Stimulated activated naive CD4-positive, alpha-beta T cell treated with Interleukin-2 at 50 U/mL for 16 hours (primary cell): ENCODE data around the gene SPINK7.
"Not testable (repeated sequence)": the region's sequence is repeated elsewhere in the genome, so short reads cannot be mapped to it uniquely, and the experiment has no call there.

Experiments
- DNase-seq: peaks from one replicate; lab custom pipeline; 2025; lab: John Stamatoyannopoulos, UW

The SPINK7 gene

GRCh38 chr5:148312153-148312552, at the start of gene SPINK7:
SPINK7 (plus strand) TSS chr5:148312423; CDS start chr5:148312484, 61 bp downstream.
- DNase-seq = no peak

- DNase-seq = no peak
These were observed 44.3 kb upstream of the SPINK7 start for GRCh38 chr5:148267962-148268361.

GRCh38 chr5:148268566-148268965, 43.7 kb upstream of the SPINK7 start, which contains the start of gene SPINK13:
SPINK13 (plus strand) TSS chr5:148268794; CDS start chr5:148270073, 1,279 bp downstream.
- DNase-seq = no peak

- not testable (repeated sequence) for DNase-seq
These were observed 37.1 kb upstream of the SPINK7 start for GRCh38 chr5:148275129-148275528.

- DNase-seq = not testable (repeated sequence)
These were observed 31.3 kb upstream of the SPINK7 start for GRCh38 chr5:148280893-148281292.

- DNase-seq = not testable (repeated sequence)
These were observed 30.9 kb upstream of the SPINK7 start for GRCh38 chr5:148281336-148281735.

- DNase-seq = no peak
These were observed 21.7 kb upstream of the SPINK7 start for GRCh38 chr5:148290271-148291195.

- no peak for DNase-seq
These were observed 14.5 kb upstream of the SPINK7 start for GRCh38 chr5:148297731-148298130.

- DNase-seq = no peak
These were observed 5.8 kb upstream of the SPINK7 start for GRCh38 chr5:148306446-148306845.

GRCh38 chr5:148309019-148309418, 3.2 kb upstream of the SPINK7 start:
- DNase-seq = no peak

GRCh38 chr5:148309746-148310145, 2.5 kb upstream of the SPINK7 start:
- DNase-seq = no peak

- DNase-seq = no peak
These were observed 739 bp upstream of the SPINK7 start for GRCh38 chr5:148311484-148311883.

GRCh38 chr5:148314187-148314586, 2.0 kb downstream of the SPINK7 start:
- DNase-seq = no peak

- no peak for DNase-seq
These were observed 2.5 kb downstream of the SPINK7 start for GRCh38 chr5:148314731-148315130.

- not testable (repeated sequence) for DNase-seq
These were observed 8.1 kb downstream of the SPINK7 start for GRCh38 chr5:148320011-148320963.

- DNase-seq = no peak
These were observed 21.1 kb downstream of the SPINK7 start for GRCh38 chr5:148333262-148333849.

GRCh38 chr5:148335259-148335658, 23.0 kb downstream of the SPINK7 start, which contains the start of gene SPINK9:
SPINK9 (plus strand) TSS chr5:148335559; CDS start chr5:148335614, 55 bp downstream.
- no peak for DNase-seq

GRCh38 chr5:148336704-148337435, 24.6 kb downstream of the SPINK7 start:
- no peak for DNase-seq

GRCh38 chr5:148342371-148343045, 30.3 kb downstream of the SPINK7 start:
- no peak for DNase-seq

- no peak for DNase-seq
These were observed 30.8 kb downstream of the SPINK7 start for GRCh38 chr5:148343046-148343407.
